Measurements from ENCODE around the gene ANKS3. TPM values are rescaled to one million over a fixed set of nuclear protein-coding genes. Genes with fewer than 3 reads are reported as not detected.
"Not testable (repeated sequence)": the region's sequence is repeated elsewhere in the genome, so short reads cannot be mapped to it uniquely, and the experiment has no call there.

ANKS3 gene
- total and polyA plus RNA-seq, 7 donors, result 3.9 to 30.7 (median 20.8) TPM

GRCh38 chr16:4654011-4654963 lies 79.8 kb downstream of the ANKS3 start:
- Histone ChIP-seq H3K36me3 (peaks cover 17 to 89% (median 53%) of the 10 kb centered on the region in 4 donors), H3K27me3 (no peaks in the 10 kb centered on the region), H3K4me3 (no peak overlapping the region), H3K9me3 (no peaks in the 10 kb centered on the region), H3K27ac (no peak overlapping the region), H3K4me1 (peaks cover 0 to under 1% (median under 1%) of the 10 kb centered on the region in 4 donors)
- no peak for DNase-seq
- intact Hi-C loops (cut with DNase I), result no loop called here
- 36 to 76% methylated on average over 16 of the region's 16 CpGs for WGBS, 2 donors
- no peak for TF ChIP-seq EP300 (IDR thresholded peaks at IDR 0.05)
- TF ChIP-seq, protein P1, sequence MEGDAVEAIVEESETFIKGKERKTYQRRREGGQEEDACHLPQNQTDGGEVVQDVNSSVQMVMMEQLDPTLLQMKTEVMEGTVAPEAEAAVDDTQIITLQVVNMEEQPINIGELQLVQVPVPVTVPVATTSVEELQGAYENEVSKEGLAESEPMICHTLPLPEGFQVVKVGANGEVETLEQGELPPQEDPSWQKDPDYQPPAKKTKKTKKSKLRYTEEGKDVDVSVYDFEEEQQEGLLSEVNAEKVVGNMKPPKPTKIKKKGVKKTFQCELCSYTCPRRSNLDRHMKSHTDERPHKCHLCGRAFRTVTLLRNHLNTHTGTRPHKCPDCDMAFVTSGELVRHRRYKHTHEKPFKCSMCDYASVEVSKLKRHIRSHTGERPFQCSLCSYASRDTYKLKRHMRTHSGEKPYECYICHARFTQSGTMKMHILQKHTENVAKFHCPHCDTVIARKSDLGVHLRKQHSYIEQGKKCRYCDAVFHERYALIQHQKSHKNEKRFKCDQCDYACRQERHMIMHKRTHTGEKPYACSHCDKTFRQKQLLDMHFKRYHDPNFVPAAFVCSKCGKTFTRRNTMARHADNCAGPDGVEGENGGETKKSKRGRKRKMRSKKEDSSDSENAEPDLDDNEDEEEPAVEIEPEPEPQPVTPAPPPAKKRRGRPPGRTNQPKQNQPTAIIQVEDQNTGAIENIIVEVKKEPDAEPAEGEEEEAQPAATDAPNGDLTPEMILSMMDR (IDR thresholded peaks at IDR 0.05), result no peak
- TF ChIP-seq POLR2AphosphoS5 (IDR thresholded peaks at IDR 0.05), result no peak
- no peak for TF ChIP-seq POLR2A (IDR thresholded peaks at IDR 0.05)

GRCh38 chr16:4652561-4652960 lies 81.5 kb downstream of the ANKS3 start:
- H3K27ac ChIP-seq, result no peak overlapping the region
- H3K4me3 ChIP-seq, result no peak overlapping the region
- 90 to 92% methylated on average over 25 of the region's 25 CpGs for WGBS, 2 donors
- no peaks in the 10 kb centered on the region for H3K9me3 ChIP-seq
- no peaks in the 10 kb centered on the region for H3K27me3 ChIP-seq
- TF ChIP-seq POLR2A (IDR thresholded peaks at IDR 0.05) (no peak), POLR2AphosphoS5 (IDR thresholded peaks at IDR 0.05) (no peak), EP300 (IDR thresholded peaks at IDR 0.05) (no peak)
- TF ChIP-seq, protein P1 (IDR thresholded peaks at IDR 0.05), result no peak
- no peaks in the 10 kb centered on the region for H3K4me1 ChIP-seq
- intact Hi-C loops (cut with DNase I), result no loop called here
- H3K36me3 ChIP-seq, result peaks cover 17 to 73% (median 41%) of the 10 kb centered on the region in 4 donors
- no peak for DNase-seq

- DNase-seq, result no peak
- Histone ChIP-seq H3K9me3 (no peaks in the 10 kb centered on the region), H3K4me1 (no peaks in the 10 kb centered on the region), H3K27me3 (no peaks in the 10 kb centered on the region), H3K4me3 (no peak overlapping the region), H3K36me3 (peaks cover 17 to 68% (median 41%) of the 10 kb centered on the region in 4 donors), H3K27ac (no peak overlapping the region)
- intact Hi-C loops (cut with DNase I), result no loop called here
- 83 to 93% methylated on average over 13 of the region's 13 CpGs for WGBS, 2 donors
- TF ChIP-seq EP300 (IDR thresholded peaks at IDR 0.05) (no peak), POLR2A (IDR thresholded peaks at IDR 0.05) (no peak), POLR2AphosphoS5 (IDR thresholded peaks at IDR 0.05) (no peak)
- TF ChIP-seq, protein P1 (IDR thresholded peaks at IDR 0.05), result no peak
These were observed 82.2 kb downstream of the ANKS3 start for GRCh38 chr16:4651827-4652226.

DNA sequence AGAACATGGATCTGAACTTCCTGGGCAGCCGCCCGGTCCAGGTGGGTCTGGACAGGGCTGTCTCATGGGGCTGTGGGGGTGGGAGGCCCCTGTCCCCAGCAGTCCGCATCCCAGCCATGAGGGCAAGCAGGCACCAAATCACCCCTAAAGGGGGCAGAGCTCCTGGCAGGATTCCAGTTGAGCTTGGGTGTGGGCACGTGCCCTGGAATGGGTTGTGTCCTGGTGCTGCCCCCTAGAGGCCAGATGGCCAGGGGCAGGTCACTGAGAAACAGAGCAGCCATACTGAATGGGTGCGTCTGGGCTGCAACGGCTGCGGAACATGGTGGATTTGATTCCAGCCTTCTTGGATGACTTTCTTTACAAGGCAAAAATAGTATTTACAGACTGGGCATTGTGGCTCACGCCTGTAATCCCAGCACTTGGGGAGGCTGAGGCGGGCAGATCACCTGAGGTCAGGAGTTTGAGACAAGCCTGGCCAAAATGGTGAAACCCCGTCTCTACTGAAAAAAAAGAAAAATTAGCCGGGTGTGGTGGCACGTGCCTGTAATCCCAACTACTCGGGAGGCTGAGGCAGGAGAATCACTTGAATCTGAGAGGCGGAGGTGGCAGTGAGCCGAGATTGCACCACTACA lies 83.5 kb downstream of the ANKS3 start:
- H3K4me1 ChIP-seq; H3K27me3 ChIP-seq; H3K4me3 ChIP-seq; intact Hi-C loops (cut with DNase I); H3K9me3 ChIP-seq; H3K27ac ChIP-seq; DNase-seq: not testable (repeated sequence)
- peaks cover 12 to 67% (median 35%) of the 10 kb centered on the region in 4 donors for H3K36me3 ChIP-seq
- TF ChIP-seq, protein P1 (IDR thresholded peaks at IDR 0.05), result peak in 3 of 4 experiments; percentile 43 to 58 (median 58)
- peak in 1 of 4 donors; percentile 11 for TF ChIP-seq POLR2AphosphoS5 (IDR thresholded peaks at IDR 0.05)
- WGBS, 2 donors, result 73 to 85% methylated on average over 15 of the region's 15 CpGs
